ENCODE results near the gene RAB28. TPM values are rescaled to one million over a fixed set of nuclear protein-coding genes. Genes with fewer than 3 reads are reported as not detected.

RAB28 gene
- 13.2 and 16.2 TPM in 2 replicates for total RNA-seq
- long read RNA-seq, transcript RAB28-201 (8 exons, 1,810 nt) = minor isoform, 7 of 27 reads
- long read RNA-seq, transcript RAB28-202 (7 exons, 1,715 nt) = major isoform, 16 of 27 reads
- long read RNA-seq, partial matches to known transcripts = 1 of 27 reads
- long read RNA-seq, other reads (novel, unspliced or antisense) = 2 of 27 reads

DNA sequence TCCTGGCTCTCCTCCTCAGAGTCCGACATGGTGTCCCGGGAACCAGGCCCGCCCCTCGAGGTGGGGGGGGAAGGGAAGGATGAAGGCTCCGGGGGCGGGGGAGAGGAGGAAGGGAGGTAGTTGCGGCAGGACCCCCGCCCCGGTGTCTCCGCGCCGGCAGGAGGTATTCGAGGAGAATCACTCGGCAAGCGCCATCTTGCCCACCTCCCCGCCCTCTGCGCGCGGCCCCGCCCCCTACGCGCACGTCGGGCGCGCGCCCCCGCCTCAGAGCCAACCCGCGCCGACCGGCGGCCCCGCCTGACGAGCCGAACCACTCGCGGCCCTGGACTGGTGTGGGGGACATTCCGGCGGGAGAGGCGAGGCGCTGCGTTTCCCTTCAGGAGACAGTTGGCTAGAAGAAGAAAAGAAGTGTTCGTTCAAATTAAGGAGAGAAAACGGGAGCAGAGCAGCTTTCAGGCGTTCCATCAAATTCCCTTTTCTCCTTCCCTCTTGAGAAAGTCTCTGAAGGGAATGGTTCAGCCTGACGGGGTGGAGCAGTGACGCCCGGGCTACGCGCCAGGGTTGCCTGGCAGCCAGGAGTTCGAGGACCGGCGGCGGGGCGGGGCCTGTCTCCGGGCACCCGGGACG, at the start of gene RAB28:
Gene RAB28 (minus strand): TSS at position 219 of the 627 bp plus-strand sequence.
- Mint-ChIP-seq H3K4me3 (ENCODE audit: unreplicated experiment) (peak within 1 kb of the TSS; percentile 92), H3K36me3 (ENCODE audit: unreplicated experiment) (no peaks in the 10 kb centered on the region), H3K27me3 (ENCODE audit: unreplicated experiment) (peaks cover 13% of the 10 kb centered on the region), H3K9me3 (ENCODE audit: unreplicated experiment) (peaks cover 4% of the 10 kb centered on the region), H3K4me1 (ENCODE audit: unreplicated experiment) (peaks cover 28% of the 10 kb centered on the region), H3K27ac (ENCODE audit: unreplicated experiment) (peak within 1 kb of the TSS; percentile 100)
- TF ChIP-seq, protein P1, sequence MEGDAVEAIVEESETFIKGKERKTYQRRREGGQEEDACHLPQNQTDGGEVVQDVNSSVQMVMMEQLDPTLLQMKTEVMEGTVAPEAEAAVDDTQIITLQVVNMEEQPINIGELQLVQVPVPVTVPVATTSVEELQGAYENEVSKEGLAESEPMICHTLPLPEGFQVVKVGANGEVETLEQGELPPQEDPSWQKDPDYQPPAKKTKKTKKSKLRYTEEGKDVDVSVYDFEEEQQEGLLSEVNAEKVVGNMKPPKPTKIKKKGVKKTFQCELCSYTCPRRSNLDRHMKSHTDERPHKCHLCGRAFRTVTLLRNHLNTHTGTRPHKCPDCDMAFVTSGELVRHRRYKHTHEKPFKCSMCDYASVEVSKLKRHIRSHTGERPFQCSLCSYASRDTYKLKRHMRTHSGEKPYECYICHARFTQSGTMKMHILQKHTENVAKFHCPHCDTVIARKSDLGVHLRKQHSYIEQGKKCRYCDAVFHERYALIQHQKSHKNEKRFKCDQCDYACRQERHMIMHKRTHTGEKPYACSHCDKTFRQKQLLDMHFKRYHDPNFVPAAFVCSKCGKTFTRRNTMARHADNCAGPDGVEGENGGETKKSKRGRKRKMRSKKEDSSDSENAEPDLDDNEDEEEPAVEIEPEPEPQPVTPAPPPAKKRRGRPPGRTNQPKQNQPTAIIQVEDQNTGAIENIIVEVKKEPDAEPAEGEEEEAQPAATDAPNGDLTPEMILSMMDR (IDR thresholded peaks at IDR 0.05) = no peak
- DNase-seq (ENCODE audit: extremely low spot score, unreplicated experiment) = peak; percentile 98

DNA sequence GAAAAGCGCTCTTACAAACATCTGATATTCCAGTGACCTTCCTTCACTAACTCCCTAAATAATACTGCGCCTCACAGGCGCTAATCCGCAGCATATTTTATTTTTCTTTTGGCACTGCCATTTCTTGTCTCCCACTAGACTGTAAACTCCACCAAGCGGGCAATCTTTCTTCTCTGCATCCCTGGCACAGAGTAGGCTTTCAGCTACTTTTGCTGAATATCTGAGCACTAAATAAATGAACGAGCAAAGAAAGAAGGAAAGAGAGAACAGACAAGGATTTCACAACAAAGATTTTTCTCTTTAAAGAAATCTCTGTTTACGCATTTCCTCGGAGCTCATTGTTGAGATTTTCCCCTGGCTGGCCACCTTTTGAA, 47.5 kb upstream of the RAB28 start:
- Mint-ChIP-seq H3K27me3 (ENCODE audit: unreplicated experiment) (peaks cover 65% of the 10 kb centered on the region), H3K4me1 (ENCODE audit: unreplicated experiment) (no peaks in the 10 kb centered on the region), H3K9me3 (ENCODE audit: unreplicated experiment) (no peaks in the 10 kb centered on the region), H3K36me3 (ENCODE audit: unreplicated experiment) (no peaks in the 10 kb centered on the region), H3K4me3 (ENCODE audit: unreplicated experiment) (no peak overlapping the region), H3K27ac (ENCODE audit: unreplicated experiment) (no peak overlapping the region)
- no peak for DNase-seq (ENCODE audit: extremely low spot score, unreplicated experiment)
- TF ChIP-seq, protein P1 (IDR thresholded peaks at IDR 0.05) = no peak

DNA sequence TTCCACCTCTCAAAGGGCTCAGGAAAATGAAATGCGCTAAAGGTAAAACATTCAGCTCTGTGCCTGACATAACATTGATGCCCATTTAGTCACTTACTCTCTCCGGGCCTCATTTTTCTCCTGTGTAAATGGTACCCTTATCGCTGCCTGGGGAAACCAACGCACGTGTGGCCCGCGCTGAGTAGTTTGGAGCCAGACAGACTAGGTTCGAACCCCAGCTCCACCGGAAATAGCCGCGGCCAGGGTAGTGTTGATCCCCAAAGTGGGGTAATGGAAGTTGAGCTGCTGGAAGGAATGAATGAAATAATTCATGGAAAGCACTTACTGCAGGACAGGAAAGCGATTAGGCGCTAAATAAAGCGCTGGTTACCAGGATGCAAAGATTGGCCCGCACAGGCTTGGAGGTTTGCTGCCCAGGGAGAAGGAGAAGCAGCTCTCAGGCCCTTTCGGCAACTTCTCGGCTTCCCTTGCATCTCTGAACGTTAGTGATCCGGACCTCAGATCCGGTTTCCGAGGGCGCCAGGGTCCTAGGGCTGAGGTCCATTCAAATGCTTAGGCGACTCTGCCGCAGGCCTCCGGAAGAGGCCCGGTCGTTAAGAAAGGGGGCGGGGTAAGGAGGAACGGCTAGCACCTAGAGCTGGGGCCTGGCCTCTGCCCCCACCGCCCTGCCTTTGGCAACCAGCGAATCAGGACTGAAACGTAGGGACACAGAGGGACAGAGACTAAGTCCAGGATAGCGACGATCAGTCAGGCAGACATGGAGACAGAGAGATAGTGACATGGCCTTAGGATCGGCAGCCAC, 46.9 kb upstream of the RAB28 start:
- no peak overlapping the region for H3K27ac Mint-ChIP-seq (ENCODE audit: unreplicated experiment)
- H3K27me3 Mint-ChIP-seq (ENCODE audit: unreplicated experiment) = peaks cover 65% of the 10 kb centered on the region
- H3K4me1 Mint-ChIP-seq (ENCODE audit: unreplicated experiment) = no peaks in the 10 kb centered on the region
- H3K4me3 Mint-ChIP-seq (ENCODE audit: unreplicated experiment) = no peak overlapping the region
- DNase-seq (ENCODE audit: extremely low spot score, unreplicated experiment) = peak; percentile 59
- H3K36me3 Mint-ChIP-seq (ENCODE audit: unreplicated experiment) = no peaks in the 10 kb centered on the region
- TF ChIP-seq, protein P1 (IDR thresholded peaks at IDR 0.05) = no peak
- H3K9me3 Mint-ChIP-seq (ENCODE audit: unreplicated experiment) = no peaks in the 10 kb centered on the region

DNA sequence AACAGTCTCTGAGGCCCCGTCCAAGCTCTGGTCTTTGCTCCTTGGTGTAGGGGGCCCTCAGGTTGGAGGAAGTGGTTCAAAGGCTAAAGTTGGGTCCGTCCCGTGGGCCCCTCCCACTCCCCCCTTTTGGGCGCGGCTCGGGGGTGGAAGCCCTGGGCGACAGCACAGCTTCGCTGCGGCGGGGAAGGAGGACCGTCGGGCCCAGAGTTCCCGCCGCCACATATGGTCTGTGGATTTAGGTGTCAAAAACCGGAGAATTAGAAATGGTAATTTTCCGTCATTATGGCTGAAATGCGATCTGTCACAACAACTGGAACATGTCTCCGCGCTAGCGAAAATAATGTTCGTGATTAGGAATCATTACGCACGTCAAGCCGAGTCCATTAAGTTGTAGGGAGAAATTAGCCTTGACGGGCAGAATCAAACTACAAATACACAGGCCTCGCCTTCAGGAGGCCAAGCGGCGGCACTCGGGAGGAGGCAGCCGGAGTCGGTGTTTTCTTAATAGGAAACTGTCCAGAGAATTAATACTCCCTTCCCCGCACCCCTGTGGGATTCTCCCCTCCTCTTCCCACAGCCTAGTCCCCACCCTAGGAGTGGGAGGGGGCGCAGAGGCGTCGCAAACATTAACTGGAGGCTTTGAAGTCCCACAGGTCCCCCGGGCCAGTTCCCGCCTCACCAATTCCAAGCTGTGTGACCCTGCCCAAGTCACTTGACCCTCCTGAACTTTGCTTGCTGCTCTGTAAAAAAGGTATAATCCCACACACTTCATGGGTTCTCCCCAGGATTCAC, 45.2 kb upstream of the RAB28 start:
- no peaks in the 10 kb centered on the region for H3K36me3 Mint-ChIP-seq (ENCODE audit: unreplicated experiment)
- no peaks in the 10 kb centered on the region for H3K4me1 Mint-ChIP-seq (ENCODE audit: unreplicated experiment)
- DNase-seq (ENCODE audit: extremely low spot score, unreplicated experiment) = no peak
- H3K4me3 Mint-ChIP-seq (ENCODE audit: unreplicated experiment) = no peak overlapping the region
- no peaks in the 10 kb centered on the region for H3K9me3 Mint-ChIP-seq (ENCODE audit: unreplicated experiment)
- TF ChIP-seq, protein P1 (IDR thresholded peaks at IDR 0.05) = no peak
- no peak overlapping the region for H3K27ac Mint-ChIP-seq (ENCODE audit: unreplicated experiment)
- peaks cover 65% of the 10 kb centered on the region for H3K27me3 Mint-ChIP-seq (ENCODE audit: unreplicated experiment)

Measured in osteocyte (in vitro differentiated cells).